Stimulated activated naive CD4-positive, alpha-beta T cell treated with Interleukin-2 at 50 U/mL for 16 hours (primary cell): ENCODE measurements around the gene RIMS4.

Source experiments
- DNase-seq: peaks from one replicate; lab custom pipeline; 2025; lab: John Stamatoyannopoulos, UW

Gene RIMS4

GRCh38 chr20:44810391-44811149, at the start of gene RIMS4:
TSS of gene RIMS4 (minus strand) at chr20:44810546. CDS start at chr20:44810271, 275 bp downstream.
- DNase-seq: no peak

- no peak for DNase-seq
These were observed 48.4 kb upstream of the RIMS4 start for GRCh38 chr20:44858606-44859360.

GRCh38 chr20:44856856-44857448, 46.6 kb upstream of the RIMS4 start:
- DNase-seq: no peak

- no peak for DNase-seq
These were observed 46.1 kb upstream of the RIMS4 start for GRCh38 chr20:44856442-44856841.

GRCh38 chr20:44851545-44851944, 41.2 kb upstream of the RIMS4 start:
- no peak for DNase-seq

- DNase-seq: no peak
These were observed 40.5 kb upstream of the RIMS4 start for GRCh38 chr20:44850837-44851236.

- no peak for DNase-seq
These were observed 39.9 kb upstream of the RIMS4 start for GRCh38 chr20:44850272-44850671.

- DNase-seq: no peak
These were observed 39.4 kb upstream of the RIMS4 start for GRCh38 chr20:44849703-44850102.

- no peak for DNase-seq
These were observed 38.1 kb upstream of the RIMS4 start for GRCh38 chr20:44848254-44849015.

GRCh38 chr20:44843876-44844275, 33.5 kb upstream of the RIMS4 start:
- no peak for DNase-seq

- no peak for DNase-seq
These were observed 31.6 kb upstream of the RIMS4 start for GRCh38 chr20:44841955-44842354.

GRCh38 chr20:44840826-44841225, 30.5 kb upstream of the RIMS4 start:
- DNase-seq: no peak

GRCh38 chr20:44839481-44839880, 29.1 kb upstream of the RIMS4 start:
- DNase-seq: no peak

- DNase-seq: no peak
These were observed 28.2 kb upstream of the RIMS4 start for GRCh38 chr20:44838521-44838920.

- no peak for DNase-seq
These were observed 27.6 kb upstream of the RIMS4 start for GRCh38 chr20:44837946-44838345.

GRCh38 chr20:44836601-44837120, 26.3 kb upstream of the RIMS4 start:
- DNase-seq: no peak

GRCh38 chr20:44835661-44836221, 25.4 kb upstream of the RIMS4 start:
- no peak for DNase-seq

GRCh38 chr20:44835116-44835515, 24.8 kb upstream of the RIMS4 start:
- no peak for DNase-seq

- no peak for DNase-seq
These were observed 24.3 kb upstream of the RIMS4 start for GRCh38 chr20:44834693-44835092.

- no peak for DNase-seq
These were observed 23.1 kb upstream of the RIMS4 start for GRCh38 chr20:44833437-44833836.

- DNase-seq: no peak
These were observed 22.4 kb upstream of the RIMS4 start for GRCh38 chr20:44832724-44833123.

- no peak for DNase-seq
These were observed 20.6 kb upstream of the RIMS4 start for GRCh38 chr20:44830995-44831394.
